Stimulated activated CD4-positive, alpha-beta T cell treated with anti-CD3 and anti-CD28 coated beads, Interleukin-1b, Interleukin-23, amount 100 ng/mL, for 24 hours (primary cell): ENCODE data around the gene EEF1G.
A peak's percentile ranks its signal among the peaks of the same experiment; 100 is the strongest.
"Not testable (repeated sequence)": the region's sequence is repeated elsewhere in the genome, so short reads cannot be mapped to it uniquely, and the experiment has no call there.

Experiments
- DNase-seq, 4 experiments: peaks; one replicate each; pipeline ENCODE4 v3.0.0-alpha.2; 2020; ENCODE audit warnings: low read depth in 4 of 4, low spot score in 1 of 4

The EEF1G gene

DNA sequence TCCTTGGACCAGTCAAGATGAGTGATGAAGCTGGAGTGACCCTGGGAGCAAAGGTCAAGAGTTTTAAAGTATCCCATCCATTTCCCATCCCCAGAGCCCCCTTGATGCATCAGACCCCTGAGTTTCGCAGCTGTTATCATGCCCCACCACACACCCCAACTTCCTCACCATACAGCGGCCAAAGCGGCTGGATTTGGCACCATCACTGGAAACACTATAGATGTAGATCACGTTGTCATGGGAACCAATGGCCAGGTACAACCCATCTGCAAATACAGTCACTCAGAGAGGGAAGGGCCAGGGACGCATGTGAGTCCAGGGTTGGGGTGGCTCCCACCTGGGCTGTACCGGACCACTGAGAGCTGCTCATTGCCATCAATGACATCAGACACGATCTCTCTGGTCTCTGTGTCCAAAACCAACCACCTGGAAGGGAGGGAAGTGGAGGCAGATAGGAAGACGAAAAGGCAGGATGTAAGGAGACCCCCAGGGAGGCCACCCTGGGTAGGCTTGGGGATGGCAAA lies 30.1 kb upstream of the EEF1G start:
- no peak for DNase-seq

DNA sequence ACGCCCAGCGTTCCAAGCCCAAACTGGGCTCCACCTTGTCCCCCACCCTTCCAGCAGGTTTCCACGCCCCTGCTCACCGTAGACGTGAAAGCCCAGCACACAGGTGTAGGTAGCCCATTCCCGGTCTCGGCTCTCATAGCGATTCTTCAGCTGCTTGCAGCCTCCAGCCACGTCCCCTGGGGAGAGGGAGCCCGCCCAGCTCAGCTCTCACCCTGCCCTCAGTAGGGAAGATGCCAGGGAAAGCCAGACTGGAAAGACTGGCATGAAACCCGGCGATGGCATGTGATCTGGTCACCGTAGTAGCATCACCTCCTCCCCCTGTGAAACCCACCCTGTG lies 29.3 kb upstream of the EEF1G start:
- no peak for DNase-seq

DNA sequence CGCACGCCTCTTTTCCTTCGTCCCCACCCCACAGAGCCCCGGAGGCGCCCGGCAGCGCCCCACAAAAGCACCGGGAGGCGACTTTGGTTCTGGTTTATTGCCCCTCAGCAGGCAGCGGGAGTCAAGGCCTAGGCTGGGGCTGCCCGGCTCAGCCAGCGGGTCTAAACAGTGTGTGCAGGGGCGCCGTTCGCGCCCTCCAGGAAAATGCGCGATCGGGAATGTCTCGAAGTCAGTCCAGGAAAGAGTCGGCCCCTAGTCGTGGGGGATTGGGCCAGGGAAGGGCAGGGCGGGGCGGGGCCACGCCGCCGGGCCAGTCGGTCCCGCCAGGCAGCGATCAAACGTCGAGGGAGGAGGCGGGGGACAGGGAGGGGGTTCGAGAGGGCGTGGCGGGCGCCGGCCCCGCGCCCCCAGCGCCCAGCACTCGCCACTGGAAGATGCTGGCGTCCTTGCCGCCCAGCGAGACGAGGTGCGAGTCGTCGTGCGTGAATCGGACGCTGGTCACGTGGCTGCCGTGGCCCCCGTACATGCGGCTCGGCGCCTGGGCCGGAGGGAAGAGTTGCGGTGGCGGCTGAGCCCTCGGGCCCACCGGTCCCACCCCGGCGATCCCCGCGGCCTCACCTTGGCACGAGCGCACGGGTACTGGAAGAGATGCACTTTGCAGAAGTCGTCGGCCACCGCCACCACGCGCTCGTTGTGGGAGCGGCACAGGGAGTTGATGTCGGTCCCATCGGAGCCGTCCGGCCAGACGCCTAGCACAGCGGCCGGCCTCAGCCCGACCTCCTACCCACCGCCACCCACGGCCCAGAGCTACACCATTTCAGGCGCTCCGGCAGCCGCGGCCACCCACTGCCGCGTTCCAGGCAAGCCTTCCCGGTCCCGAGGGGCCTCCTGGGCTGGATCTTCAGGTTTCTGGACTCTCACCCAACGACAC lies 28.7 kb upstream of the EEF1G start:
- no peak for DNase-seq

DNA sequence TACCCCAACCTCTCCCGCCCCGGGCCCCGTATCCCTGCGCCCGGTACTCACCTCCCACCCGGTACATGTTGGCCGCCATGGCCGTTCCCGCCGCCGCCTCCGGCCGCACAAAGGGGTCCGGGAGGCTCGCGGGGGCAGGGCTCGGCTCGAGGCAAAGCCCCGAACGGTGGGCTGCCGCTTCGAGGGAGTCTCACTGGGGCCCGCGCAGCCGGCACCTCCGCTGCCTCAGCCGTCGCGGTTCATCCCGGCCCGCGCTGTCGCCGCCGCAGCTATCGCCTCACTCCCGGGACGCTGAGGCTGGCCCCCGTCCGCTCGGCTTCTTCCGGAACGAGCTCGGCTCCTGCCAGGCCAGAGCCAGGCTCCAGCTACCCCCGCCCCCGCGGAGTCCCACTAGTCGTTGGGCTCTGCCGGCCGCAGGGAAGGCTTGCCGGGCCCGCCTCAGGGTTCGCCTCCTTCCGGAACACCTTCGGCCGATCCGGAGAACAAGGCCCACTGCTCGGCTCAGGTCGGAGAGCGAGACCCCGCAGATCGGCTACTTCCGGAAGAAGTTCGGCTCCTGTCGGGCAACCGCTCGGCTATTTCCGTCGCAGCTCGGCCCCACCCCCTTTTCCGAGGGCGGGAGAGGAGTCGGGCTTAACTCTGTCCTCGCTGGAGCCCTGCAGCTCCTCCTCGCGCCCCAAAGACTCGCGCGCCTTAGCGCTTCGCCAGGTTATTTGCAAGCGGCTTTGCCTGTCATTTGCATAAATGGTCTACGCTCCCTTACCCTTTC lies 27.9 kb upstream of the EEF1G start, which contains the start of gene MTA2:
Gene MTA2 (minus strand): TSS at position 494 of the 769 bp plus-strand sequence. CDS start 415 bp downstream, at position 79.
- DNase-seq: peak; percentile 99

DNA sequence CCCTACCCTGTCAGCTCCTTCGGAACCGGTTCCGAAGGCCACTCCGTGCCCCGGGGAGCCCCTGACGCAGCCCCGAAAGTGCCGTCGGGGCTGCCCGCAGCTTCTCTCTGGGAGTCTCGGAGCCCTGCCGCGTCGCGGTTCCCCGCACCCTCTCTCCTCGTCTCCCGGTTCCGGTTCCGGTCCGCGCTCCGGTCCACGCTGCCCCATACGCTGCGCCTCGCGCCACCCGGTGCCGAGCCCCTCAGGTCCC lies 27.4 kb upstream of the EEF1G start:
- DNase-seq: peak in 1 of 4 experiments; percentile 54

DNA sequence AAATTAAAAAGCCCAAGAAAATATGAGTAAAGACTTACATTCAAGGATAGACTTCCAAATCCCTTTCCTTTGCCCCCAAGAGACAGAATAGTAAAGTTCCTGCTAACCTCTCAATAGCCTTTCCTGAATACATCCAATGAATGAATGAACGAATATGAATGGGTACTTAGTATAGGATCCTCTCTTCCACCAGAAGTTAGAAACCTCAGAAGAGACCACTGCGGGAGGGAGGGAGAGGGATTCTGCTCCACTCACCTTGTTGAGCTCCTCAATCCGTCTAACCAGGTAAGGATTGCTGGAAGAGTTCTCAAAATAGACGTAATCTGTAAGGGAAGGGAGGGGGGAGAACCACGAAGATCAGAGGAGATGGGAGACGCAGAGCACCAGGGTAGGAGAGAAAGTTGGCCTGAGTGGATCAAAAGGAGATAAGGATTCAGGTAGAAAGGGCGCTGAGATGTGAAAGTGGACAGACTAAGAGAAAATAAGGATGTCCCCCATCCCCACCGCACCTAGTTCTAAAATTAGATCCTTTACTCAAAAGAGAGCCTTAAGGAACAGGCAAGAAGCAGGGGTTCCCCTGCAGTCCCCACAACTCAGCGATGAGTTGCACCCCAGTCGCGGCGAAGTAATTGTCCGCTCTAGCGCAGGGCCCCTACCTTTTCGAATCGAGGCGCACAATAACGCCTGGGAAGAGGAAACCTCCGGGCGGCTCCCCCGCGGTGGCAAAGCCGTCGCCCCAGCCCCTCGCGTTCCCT lies 26.9 kb upstream of the EEF1G start:
- DNase-seq: no peak

DNA sequence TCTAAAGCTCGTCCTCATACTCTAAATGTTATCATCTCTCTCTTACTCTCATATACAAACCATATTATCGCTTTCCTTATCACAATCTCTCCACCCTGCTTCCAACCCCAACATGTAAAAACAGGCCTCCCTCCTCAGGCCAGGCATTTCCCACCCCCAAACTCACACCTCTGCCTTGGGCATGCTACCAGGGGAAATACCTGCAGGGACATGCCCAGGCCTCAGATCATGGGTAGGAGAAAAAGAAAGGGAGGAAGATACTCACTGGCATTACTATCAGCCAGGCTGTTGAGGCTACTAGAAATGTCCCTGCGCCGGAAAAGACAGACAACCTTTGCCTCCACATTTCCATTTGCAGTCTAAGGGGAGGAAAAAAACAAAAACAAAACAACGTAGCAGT lies 26.2 kb upstream of the EEF1G start:
- DNase-seq: no peak

DNA sequence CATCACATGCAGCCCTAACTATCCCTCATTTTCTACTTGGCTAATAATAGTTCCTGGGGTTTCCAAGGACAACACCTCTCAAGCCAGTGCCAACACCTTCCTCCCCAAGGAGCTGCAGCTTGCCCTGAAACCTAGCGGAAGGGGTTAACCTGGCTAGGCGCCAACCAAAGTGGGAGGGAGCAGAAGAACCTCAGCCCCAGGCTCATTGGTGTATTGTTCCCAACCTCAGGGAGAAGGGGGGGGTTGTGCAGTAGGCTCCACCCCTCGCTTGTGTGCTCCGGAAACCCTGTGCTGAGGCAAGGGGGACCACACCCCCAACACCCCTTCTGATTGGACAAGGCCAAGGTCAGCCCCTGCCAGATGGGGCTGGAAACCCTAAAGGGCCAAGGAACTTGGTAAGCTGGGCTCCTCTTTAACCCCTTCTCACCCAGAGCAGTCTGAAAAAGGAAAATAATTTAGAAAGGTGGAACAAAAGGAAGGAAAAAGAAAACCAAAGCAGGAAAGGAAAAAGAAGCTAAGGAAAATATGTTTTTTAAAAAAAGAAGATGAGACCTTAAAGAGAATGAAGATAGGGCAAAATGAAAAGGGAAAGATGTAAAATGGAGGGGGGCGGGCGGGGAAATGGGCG lies 25.5 kb upstream of the EEF1G start:
- DNase-seq: peak; percentile 85 to 95 (median 89)

DNA sequence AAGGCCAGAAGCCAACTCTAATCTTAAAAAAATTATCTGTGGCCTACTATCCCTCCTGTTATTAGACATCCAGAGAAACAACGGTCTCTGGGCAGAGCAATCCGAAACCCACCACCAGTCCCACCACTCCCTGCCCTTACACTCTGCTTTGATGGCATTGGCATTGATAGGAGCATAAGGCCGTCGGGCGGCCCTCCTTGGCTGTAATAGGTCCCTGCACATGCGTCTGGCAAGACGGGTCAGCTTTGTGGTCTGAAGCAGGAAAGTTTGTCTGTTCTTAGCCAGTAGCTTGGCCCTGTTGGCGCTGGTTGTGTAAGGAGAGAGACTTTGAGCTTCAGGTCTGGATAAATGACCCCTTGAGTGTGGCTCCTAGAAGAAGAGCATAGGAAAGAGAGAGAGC lies 21.4 kb upstream of the EEF1G start:
- DNase-seq: no peak

DNA sequence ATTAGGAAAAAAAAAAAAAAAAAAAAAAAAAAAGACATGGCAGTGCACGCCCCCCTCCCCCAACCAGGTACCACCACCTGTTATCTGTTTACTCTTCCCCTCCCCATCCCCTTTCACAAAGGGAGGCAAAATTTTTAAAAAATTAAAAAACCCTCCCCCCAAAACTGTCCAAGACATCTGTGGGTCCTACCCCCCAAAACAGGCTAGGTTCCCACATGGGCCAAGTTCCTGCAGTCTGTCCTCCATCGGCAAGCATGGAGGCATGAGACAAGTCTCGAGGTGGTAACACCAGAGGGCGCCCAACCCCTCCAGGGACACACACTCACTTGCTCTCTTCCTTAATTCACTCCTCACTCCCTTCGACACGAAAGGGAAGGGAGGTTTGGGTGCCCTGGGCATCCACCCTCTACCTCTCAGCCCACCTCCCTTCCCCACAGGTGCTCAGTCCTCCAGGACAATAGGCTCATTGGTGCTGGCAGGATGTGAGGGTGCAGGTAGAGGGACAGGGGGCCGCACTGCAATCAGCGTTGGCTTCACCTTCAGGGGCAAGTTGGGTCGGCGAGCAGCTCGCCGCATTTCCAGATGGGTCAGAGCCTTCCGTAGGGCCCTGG lies 19.8 kb upstream of the EEF1G start:
- peak in 2 of 4 experiments; percentile 63 to 69 for DNase-seq

DNA sequence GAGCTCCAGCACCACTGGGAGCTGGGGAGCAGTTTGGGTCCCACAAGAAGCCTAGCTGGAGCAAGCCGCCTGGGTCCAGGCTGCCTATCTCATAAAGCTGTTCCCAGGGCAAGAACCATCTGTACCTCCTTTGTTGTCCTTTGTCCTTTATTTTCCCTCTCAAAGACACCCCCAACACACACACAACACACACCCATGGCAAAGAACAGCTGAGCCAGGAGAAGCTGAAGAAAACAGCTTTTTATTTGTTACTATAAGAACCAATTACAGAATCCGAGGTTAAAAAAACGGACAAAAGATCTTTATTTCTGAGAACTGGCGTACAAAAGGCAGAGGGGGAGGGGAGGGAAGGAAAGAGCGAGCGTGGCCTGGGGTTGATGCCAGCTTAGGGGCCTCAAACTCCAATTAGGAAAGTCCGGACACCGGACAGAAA lies 19.3 kb upstream of the EEF1G start:
- DNase-seq: no peak

DNA sequence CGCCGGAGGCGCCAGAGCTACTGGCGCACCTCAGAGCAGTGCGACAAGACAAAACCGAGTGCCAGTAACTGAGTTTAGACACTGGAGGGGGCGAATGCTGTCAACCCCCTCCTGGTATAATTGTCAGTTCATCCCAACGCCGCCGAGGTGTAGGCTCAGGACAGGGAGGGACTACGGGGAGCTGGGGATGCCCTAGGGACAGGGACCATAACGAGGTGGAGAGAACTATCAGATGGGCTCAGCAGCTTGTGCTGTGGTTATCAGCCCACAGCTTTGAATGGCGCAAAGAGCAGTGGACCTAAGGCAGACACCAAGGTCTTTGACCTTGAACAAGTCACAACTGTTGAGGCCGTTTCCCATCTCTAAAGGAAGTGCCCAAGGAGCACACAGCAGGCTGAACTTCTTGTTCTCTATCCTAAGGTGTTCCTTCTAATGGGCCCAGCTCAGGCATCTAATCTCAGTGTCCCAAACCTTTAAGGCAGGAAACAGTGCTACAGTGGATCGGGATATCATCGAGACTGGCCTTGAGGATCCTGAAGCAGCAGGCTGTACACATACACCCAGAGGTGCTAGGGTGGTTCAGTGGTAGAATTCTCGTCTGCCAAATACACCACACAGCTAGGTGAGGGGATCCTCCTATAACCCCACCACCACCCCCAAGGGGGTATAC lies 18.6 kb upstream of the EEF1G start:
- no peak for DNase-seq

DNA sequence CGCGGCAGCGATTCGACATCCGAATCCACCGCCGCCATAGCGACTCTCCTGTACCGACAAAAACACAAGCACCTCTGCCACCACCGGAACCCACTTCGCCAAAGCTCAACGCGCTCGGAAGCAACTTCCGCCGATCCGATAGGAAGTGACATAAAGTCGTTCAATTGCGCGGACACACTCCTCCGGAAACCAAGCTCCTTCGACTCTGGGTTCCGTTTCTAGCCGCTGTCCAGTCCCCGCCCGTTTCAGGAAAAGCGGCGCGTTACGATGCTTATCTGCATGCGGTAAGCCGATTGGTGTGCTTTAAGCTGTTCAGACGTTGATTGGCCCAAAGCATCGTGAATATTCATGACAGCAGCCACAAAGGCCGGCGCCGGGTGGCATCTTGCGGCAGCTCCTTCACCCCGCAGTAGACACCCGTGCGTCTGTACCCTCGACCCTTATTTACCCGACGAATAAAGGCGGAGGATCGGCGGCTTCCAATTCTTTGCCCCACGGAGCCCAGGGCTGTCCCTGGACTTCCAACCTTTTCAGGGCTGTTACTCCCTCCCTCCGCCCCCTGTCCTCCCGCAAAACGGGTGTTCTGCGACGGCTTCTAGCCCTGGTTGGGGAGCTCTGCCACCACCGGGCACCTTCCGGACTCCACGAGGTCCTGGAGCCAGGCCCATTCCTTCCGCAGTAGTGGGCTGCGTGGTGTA lies 17.9 kb upstream of the EEF1G start, which contains the start of gene TUT1:
Gene TUT1 (minus strand): TSS at position 76 of the 698 bp plus-strand sequence. CDS start 38 bp downstream, at position 38.
- peak; percentile 84 to 90 (median 90) for DNase-seq

DNA sequence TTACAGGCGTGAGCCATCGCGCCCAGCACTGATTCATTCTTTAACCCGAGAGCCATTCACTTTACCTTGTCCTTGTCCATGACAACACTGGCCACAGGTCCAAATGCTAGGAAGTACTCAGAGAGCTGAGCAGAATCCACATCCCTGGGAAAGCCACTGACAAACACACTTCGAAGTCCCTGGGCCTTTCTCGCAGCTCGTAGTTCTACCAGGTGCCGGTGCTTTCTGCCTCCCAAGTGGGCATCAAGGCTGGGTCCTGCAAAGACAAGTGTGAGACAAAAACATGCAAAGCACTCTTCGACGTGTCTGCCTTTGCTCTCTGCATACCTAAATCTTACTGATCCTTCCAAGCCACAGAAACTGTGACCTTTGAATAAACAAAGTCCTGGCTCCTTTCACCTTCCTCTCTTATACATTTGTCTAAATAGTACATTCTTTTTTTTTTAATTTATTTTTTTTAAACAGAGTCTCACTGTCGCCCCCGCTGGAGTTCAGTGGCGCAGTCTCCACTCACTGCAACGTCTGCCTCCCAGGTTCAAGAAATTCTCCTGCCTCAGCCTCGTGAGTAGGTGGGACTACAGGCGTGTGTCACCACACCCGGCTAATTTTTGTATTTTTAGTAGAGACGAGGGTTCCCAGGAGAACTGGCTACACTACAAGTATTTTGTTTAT lies 15.4 kb upstream of the EEF1G start:
- DNase-seq: no peak

DNA sequence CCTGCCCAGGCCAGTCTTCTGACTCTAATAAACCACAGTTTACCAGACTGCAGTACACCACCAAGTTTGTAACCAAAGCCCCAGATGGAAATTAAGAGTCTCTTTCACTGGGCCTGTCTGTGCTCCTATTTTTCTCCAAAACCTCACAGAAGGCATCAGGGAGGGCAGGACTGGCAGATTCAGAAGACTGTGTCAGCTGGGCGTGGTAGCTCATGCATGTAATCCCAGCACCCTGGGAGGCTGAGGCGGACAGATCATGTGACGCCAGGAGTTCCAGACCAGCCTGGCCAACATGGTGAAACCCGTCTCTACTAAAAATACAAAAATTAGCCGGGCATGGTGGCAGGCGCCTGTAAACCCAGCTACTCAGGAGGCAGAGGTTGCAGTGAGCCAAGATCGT lies 11.7 kb upstream of the EEF1G start:
- DNase-seq: not testable (repeated sequence)

DNA sequence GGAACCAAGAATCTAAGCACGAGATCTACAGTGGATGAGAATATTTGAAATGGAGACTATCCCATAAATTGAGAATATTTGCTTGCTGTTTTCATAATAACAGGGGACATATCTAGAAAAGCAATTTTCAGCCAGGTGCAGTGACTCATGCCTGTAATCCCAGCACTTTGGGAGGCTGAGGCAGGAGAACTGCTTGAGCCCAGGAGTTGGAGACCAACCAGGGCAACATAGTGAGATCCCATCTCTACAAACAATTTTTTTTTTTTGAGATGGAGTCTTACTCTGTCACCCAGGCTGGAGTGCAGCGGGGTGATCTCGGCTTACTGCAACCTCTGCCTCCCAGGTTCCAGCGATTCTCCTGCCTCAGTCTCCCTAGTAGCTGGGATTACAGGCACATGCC lies 8.0 kb upstream of the EEF1G start:
- not testable (repeated sequence) for DNase-seq

DNA sequence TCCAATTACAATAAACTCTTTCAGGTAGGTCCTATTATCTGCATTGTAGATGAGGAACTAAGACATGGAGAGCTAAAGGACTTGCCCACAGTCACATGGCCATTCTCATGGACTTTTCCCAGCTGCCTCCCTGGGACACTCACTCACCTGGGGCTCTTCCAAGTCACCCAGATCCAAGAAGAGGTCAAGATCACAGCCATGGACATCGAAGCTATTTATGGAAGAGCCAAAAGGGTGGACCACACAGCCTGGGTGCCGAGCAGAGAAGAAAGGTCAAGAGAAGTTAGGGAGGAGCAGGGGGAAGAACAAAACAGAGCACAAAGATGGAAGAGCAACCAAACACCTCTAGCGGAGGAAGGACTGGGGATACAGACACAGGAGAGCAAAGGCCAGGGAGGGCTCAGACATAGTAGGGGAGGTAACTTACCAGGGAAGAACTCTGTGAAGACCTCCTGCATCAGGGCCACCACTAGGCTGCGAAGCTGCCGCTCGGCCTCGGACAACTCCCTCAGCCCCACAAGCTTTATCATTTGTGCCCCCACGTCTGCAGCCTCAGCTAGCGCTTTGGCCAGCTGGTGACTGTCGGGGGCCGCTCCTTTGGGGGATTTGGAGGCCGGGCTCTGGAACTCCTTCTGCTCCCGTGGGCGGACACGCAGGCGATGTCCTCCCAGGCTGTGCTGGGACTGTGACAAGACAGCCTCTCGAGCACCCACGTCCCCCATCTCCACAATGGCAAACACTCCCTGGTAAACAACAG lies 7.4 kb upstream of the EEF1G start:
- DNase-seq: no peak

DNA sequence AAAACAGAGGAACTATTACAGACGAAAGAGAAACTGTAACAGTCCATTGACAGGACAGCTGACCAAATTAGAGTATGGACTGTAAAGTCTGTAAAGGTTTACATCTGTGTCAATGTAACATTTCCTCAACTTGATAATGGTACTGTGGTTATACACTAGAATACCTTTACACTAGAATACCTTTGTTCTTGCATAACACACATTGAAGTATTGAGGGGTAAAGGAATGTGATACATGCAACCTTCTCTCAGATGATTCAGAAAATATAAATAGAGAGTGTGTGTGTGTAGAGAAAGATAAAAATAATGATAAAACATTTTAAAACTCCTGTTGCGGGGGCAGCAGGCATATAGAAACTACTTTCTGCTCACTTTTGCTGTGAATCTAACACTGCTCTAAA lies 5.6 kb upstream of the EEF1G start:
- no peak for DNase-seq
